Activated CD4-positive, alpha-beta T cell treated with anti-CD3 and anti-CD28 coated beads, Interleukin-2, Interleukin-6, amounts not matched to agents 100 ng/mL and 50 ng/mL, durations not matched to agents 16 hours and 8 hours (primary cell): ENCODE data around the gene ANKRD9.
"Not testable (repeated sequence)": the region's sequence is repeated elsewhere in the genome, so short reads cannot be mapped to it uniquely, and the experiment has no call there.

Experiments used
- DNase-seq: peaks from one replicate; pipeline ENCODE4 v3.0.0-alpha.2; 2020

The ANKRD9 gene

GRCh38 chr14:102509746-102510615, at the start of gene ANKRD9:
Gene ANKRD9 (minus strand): TSS chr14:102509776. CDS start chr14:102507889, 1,887 bp downstream.
- peak; percentile 96 for DNase-seq

GRCh38 chr14:102558556-102558955, 49.0 kb upstream of the ANKRD9 start:
- no peak for DNase-seq

GRCh38 chr14:102557434-102558226, 48.1 kb upstream of the ANKRD9 start:
- DNase-seq: no peak

- no peak for DNase-seq
These were observed 46.6 kb upstream of the ANKRD9 start for GRCh38 chr14:102556098-102556677.

GRCh38 chr14:102554821-102555819, 45.5 kb upstream of the ANKRD9 start:
- DNase-seq: peak; percentile 55

GRCh38 chr14:102551995-102552705, 42.6 kb upstream of the ANKRD9 start:
- peak; percentile 18 for DNase-seq

GRCh38 chr14:102550927-102551401, 41.4 kb upstream of the ANKRD9 start:
- not testable (repeated sequence) for DNase-seq

GRCh38 chr14:102548616-102549240, 39.2 kb upstream of the ANKRD9 start:
- no peak for DNase-seq

GRCh38 chr14:102545461-102546265, 36.1 kb upstream of the ANKRD9 start:
- DNase-seq: no peak

GRCh38 chr14:102544747-102545460, 35.3 kb upstream of the ANKRD9 start:
- DNase-seq: peak; percentile 12

- no peak for DNase-seq
These were observed 34.6 kb upstream of the ANKRD9 start for GRCh38 chr14:102544046-102544746.

GRCh38 chr14:102541771-102542170, 32.2 kb upstream of the ANKRD9 start:
- DNase-seq: no peak

- not testable (repeated sequence) for DNase-seq
These were observed 31.5 kb upstream of the ANKRD9 start for GRCh38 chr14:102541029-102541491.

- no peak for DNase-seq
These were observed 30.9 kb upstream of the ANKRD9 start for GRCh38 chr14:102540315-102541028.

GRCh38 chr14:102539544-102540314, 30.2 kb upstream of the ANKRD9 start:
- no peak for DNase-seq

- no peak for DNase-seq
These were observed 29.3 kb upstream of the ANKRD9 start for GRCh38 chr14:102538602-102539543.
